HL-60 (cell line): ENCODE data around the gene RPL10. TPM values are rescaled to one million over a fixed set of nuclear protein-coding genes. Genes with fewer than 3 reads are reported as not detected.

Experiments
- DNase-seq, 2 experiments: peaks; one replicate each; pipeline ENCODE4 v3.0.0-alpha.2; 2010 to 2020; ENCODE audit warnings: low read depth in 1 of 2, low spot score in 1 of 2
- H3K27ac ChIP-seq: fragments of 250-450 bp; sonication (Bioruptor Pico); replicated peaks from 2 replicates; pipeline ENCODE4 v1.5.1; 2020; ENCODE audit warnings: mild to moderate bottlenecking, moderate library complexity
- H3K27me3 ChIP-seq: fragments of 250-450 bp; sonication (Bioruptor Pico); 2 replicates; pipeline ENCODE4 v1.5.1; 2021; ENCODE audit warnings: mild to moderate bottlenecking, moderate library complexity; ENCODE audit not compliant: insufficient read depth, poor library complexity, severe bottlenecking
- H3K4me3 ChIP-seq: replicated peaks from 2 replicates; pipeline ENCODE4 v1.5.1; 2011; ENCODE audit warnings: mild to moderate bottlenecking, control low read depth, low read length; ENCODE audit not compliant: insufficient read depth
- CTCF ChIP-seq: IDR thresholded peaks from one replicate; pipeline ENCODE4 v1.5.1; 2011; ENCODE audit warnings: low read length, control low read depth, inconsistent platforms; ENCODE audit not compliant: insufficient read depth
- GABPA ChIP-seq: IDR thresholded peaks from 2 replicates; pipeline ENCODE4 v1.6.1; 2012; ENCODE audit warnings: low read depth
- POLR2AphosphoS5 ChIP-seq: IDR thresholded peaks from 2 replicates; pipeline ENCODE4 v1.6.1; 2012; ENCODE audit warnings: low read depth
- REST ChIP-seq: IDR thresholded peaks from 2 replicates; pipeline ENCODE4 v1.6.1; 2012; ENCODE audit warnings: low read depth; ENCODE audit not compliant: insufficient replicate concordance
- SPI1 ChIP-seq: IDR thresholded peaks from 2 replicates; pipeline ENCODE4 v1.6.1; 2012; ENCODE audit warnings: low read depth, mild to moderate bottlenecking, borderline replicate concordance
- microRNA-seq: library from miRNA; unstranded; fragments of <30 nt; microRNA quantifications from one replicate; pipeline ENCODE4, GENCODE V29; 2018

Gene RPL10

GRCh38 chrX:154450312-154450711 is 52.1 kb downstream of the RPL10 start:
- Histone ChIP-seq H3K27ac (no peak overlapping the region), H3K27me3 (no peaks in the 10 kb centered on the region), H3K4me3 (no peak overlapping the region)
- TF ChIP-seq POLR2AphosphoS5 (no peak), CTCF (no peak), SPI1 (no peak), REST (no peak), GABPA (no peak)
- no peak for DNase-seq

Small RNA genes lying within 50 kb of the gene (microRNA-seq; reads per million reads assigned to microRNA genes)
- not detected for gene MIR6858
